ENCODE results near the gene FAM181A.

Gene FAM181A

DNA sequence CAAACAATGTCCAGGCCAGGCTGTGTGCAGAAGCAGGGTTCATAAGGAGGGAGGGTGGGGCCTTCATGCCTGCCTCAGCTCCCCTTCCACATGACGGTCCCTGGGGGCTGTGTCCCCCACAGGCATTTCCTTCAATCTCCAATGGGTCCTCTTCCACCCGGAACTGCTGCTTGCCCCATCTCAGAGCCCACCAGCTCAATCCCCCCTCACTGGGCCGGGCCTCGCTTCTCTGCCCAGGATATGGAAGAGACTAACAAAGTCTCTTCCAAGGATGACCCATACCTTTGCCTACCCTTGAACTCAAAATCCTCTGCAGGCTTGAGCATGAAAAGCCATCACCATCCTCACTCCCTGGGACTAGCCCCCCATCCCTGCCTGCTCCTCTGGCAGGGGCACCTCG, 28.4 kb upstream of the FAM181A start:
- Histone ChIP-seq H3K9me2 (replicated peaks; ENCODE audit: insufficient read depth, low read length) (no peaks in the 10 kb centered on the region), H3K9ac (ENCODE audit: low read length) (no peak overlapping the region), H4K20me1 (ENCODE audit: low read depth, low read length) (no peaks in the 10 kb centered on the region), H3K36me3 (ENCODE audit: low read length) (no peaks in the 10 kb centered on the region), H3K9me3 (ENCODE audit: insufficient read depth, low read length) (no peaks in the 10 kb centered on the region), H3K4me2 (ENCODE audit: low read depth, low read length, poor library complexity, severe bottlenecking) (no peak overlapping the region), H3K4me3 (ENCODE audit: insufficient read depth, low read length, poor library complexity, severe bottlenecking) (no peak overlapping the region), H3K27me3 (ENCODE audit: low read length) (no peaks in the 10 kb centered on the region), H3K79me2 (ENCODE audit: insufficient read depth, low read length) (no peaks in the 10 kb centered on the region), H3K27ac (ENCODE audit: low read depth, low read length) (no peak overlapping the region), H3F3A (ENCODE audit: insufficient read depth) (no peaks in the 10 kb centered on the region), H2AFZ (ENCODE audit: low read depth, low read length, severe bottlenecking) (no peak overlapping the region)
- TF ChIP-seq EZH2phosphoT487 (conservative IDR thresholded peaks at IDR 0.05; ENCODE audit: low read length) = no peak
- TF ChIP-seq, protein P1, sequence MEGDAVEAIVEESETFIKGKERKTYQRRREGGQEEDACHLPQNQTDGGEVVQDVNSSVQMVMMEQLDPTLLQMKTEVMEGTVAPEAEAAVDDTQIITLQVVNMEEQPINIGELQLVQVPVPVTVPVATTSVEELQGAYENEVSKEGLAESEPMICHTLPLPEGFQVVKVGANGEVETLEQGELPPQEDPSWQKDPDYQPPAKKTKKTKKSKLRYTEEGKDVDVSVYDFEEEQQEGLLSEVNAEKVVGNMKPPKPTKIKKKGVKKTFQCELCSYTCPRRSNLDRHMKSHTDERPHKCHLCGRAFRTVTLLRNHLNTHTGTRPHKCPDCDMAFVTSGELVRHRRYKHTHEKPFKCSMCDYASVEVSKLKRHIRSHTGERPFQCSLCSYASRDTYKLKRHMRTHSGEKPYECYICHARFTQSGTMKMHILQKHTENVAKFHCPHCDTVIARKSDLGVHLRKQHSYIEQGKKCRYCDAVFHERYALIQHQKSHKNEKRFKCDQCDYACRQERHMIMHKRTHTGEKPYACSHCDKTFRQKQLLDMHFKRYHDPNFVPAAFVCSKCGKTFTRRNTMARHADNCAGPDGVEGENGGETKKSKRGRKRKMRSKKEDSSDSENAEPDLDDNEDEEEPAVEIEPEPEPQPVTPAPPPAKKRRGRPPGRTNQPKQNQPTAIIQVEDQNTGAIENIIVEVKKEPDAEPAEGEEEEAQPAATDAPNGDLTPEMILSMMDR (IDR thresholded peaks at IDR 0.05; ENCODE audit: insufficient read depth, low read length, poor library complexity, severe bottlenecking) = no peak

DNA sequence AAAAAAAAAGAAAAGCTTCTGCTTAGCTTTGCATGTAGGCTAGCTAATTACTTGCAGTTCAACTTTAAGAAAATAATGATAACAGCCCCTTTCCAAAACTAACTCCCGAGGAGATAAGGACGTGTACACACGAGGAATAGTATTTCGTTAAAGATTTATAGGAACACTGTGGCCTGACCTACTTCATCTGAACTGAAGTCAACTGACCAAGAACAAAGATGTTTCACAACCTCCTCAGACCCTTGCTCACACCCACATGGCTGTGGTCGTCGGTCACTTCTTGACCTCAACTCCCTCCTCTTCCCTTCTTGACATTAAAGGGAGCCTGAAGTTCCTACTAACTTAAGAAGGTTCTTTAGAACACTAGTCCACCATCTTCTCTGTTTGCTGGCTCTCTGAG, 25.3 kb upstream of the FAM181A start:
- Histone ChIP-seq H3K27me3 (ENCODE audit: low read length) (no peaks in the 10 kb centered on the region), H3K27ac (ENCODE audit: low read depth, low read length) (no peak overlapping the region), H3K9me3 (ENCODE audit: insufficient read depth, low read length) (no peaks in the 10 kb centered on the region), H2AFZ (ENCODE audit: low read depth, low read length, severe bottlenecking) (no peak overlapping the region), H3K4me3 (ENCODE audit: insufficient read depth, low read length, poor library complexity, severe bottlenecking) (no peak overlapping the region), H4K20me1 (ENCODE audit: low read depth, low read length) (no peaks in the 10 kb centered on the region), H3K9me2 (replicated peaks; ENCODE audit: insufficient read depth, low read length) (no peaks in the 10 kb centered on the region), H3F3A (ENCODE audit: insufficient read depth) (no peaks in the 10 kb centered on the region), H3K79me2 (ENCODE audit: insufficient read depth, low read length) (no peaks in the 10 kb centered on the region), H3K36me3 (ENCODE audit: low read length) (no peaks in the 10 kb centered on the region), H3K4me2 (ENCODE audit: low read depth, low read length, poor library complexity, severe bottlenecking) (no peak overlapping the region), H3K9ac (ENCODE audit: low read length) (no peak overlapping the region)
- TF ChIP-seq, protein P1 (IDR thresholded peaks at IDR 0.05; ENCODE audit: insufficient read depth, low read length, poor library complexity, severe bottlenecking) = no peak
- no peak for TF ChIP-seq EZH2phosphoT487 (conservative IDR thresholded peaks at IDR 0.05; ENCODE audit: low read length)

DNA sequence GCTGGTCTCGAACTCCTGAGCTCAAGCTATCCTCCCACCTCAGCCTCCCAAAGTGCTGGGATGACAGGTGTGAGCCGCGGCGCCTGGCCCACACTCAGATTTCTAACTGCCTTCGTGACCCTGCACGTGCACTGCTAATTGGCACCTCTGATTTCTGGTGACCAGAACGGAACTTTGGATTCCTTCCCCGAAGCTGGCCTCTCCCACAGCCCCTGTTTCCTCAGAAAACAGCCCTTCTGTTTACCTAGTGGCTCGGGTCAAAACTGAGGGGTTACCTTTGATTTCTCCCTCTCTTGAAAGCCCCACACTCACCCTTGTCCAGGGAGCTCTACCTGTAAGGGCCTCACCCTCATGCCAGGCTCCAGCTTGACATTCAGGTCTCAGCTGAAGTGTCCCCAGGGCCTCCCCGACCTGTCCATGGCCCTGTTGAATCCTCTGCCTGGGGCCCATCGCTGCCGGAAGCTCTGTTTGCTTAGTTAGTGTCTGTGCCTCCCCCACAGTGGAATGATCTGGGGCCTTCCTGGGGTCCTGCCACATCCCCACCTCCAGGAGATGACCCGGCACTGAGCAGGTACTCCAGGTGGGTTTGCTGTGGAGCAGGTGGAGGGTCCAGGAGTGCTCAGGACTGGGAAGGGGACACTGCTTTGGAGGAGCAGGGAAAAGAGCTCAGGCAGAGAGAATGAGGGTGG, 24.4 kb upstream of the FAM181A start:
- TF ChIP-seq, protein P1 (IDR thresholded peaks at IDR 0.05; ENCODE audit: insufficient read depth, low read length, poor library complexity, severe bottlenecking) = no peak
- TF ChIP-seq EZH2phosphoT487 (conservative IDR thresholded peaks at IDR 0.05; ENCODE audit: low read length) = no peak
- Histone ChIP-seq H3K27me3 (ENCODE audit: low read length) (no peaks in the 10 kb centered on the region), H3K9ac (ENCODE audit: low read length) (no peak overlapping the region), H3K36me3 (ENCODE audit: low read length) (no peaks in the 10 kb centered on the region), H3K79me2 (ENCODE audit: insufficient read depth, low read length) (no peaks in the 10 kb centered on the region), H3K4me2 (ENCODE audit: low read depth, low read length, poor library complexity, severe bottlenecking) (no peak overlapping the region), H3K4me3 (ENCODE audit: insufficient read depth, low read length, poor library complexity, severe bottlenecking) (no peak overlapping the region), H3K9me2 (replicated peaks; ENCODE audit: insufficient read depth, low read length) (no peaks in the 10 kb centered on the region), H4K20me1 (ENCODE audit: low read depth, low read length) (no peaks in the 10 kb centered on the region), H3K27ac (ENCODE audit: low read depth, low read length) (no peak overlapping the region), H3F3A (ENCODE audit: insufficient read depth) (no peaks in the 10 kb centered on the region), H3K9me3 (ENCODE audit: insufficient read depth, low read length) (no peaks in the 10 kb centered on the region), H2AFZ (ENCODE audit: low read depth, low read length, severe bottlenecking) (no peak overlapping the region)
